ENCODE results near the gene DNMT3A.

The DNMT3A gene

DNA sequence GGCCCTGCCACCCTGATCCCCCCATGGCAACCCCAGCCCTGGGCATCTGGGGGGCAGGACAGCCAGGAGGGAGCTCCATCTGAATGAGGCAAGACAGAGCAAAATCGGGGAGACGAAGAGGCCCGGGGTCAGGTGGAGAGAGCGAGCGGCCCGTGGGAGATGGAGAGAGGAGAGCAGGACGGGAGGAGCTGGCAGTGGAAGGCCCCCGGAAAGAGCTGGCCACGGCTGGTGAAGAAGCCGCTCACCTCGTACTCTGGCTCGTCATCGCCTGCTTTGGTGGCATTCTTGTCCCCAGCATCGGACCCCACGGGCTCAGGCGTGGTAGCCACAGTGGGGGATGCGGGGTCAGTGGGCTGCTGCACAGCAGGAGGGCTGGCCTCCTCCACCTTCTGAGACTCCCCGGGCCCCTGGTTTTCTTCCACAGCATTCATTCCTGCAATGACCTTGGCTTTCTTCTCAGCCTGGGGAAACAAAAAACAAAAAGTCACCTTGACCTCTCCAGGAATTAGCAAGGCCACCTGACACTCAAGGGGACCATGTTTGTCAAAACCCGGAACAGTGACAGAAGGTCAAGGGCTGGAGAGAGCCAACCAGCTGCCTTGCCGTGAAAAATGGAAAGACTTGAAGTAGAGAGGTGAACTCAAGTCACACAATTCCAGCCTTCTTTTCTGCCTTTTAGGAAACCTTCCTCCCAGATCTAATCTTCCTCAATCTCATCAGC is 93.8 kb downstream of the DNMT3A start:
- no peak overlapping the region for H3K9ac ChIP-seq (ENCODE audit: low read length in 5 of 5)
- H3K36me3 ChIP-seq (ENCODE audit: control insufficient read depth in 5 of 5, insufficient read depth in 5 of 5, low read length in 5 of 5) = peaks cover 2 to 51% (median 50%) of the 10 kb centered on the region in 5 donors
- H3K4me3 ChIP-seq (ENCODE audit: low read depth in 1 of 5, low read length in 5 of 5) = no peak overlapping the region
- no peak overlapping the region for H3K27ac ChIP-seq (ENCODE audit: low read depth, low read length)
- no peaks in the 10 kb centered on the region for H3K27me3 ChIP-seq (ENCODE audit: control insufficient read depth in 5 of 5, insufficient read depth in 4 of 5, low read length in 5 of 5)
- H3K9me3 ChIP-seq (ENCODE audit: control insufficient read depth in 5 of 5, low read length in 5 of 5) = no peaks in the 10 kb centered on the region
- H3K4me1 ChIP-seq (ENCODE audit: control insufficient read depth in 5 of 5, insufficient read depth in 5 of 5, low read length in 5 of 5) = peaks cover 2 to 18% (median 13%) of the 10 kb centered on the region in 5 donors

DNA sequence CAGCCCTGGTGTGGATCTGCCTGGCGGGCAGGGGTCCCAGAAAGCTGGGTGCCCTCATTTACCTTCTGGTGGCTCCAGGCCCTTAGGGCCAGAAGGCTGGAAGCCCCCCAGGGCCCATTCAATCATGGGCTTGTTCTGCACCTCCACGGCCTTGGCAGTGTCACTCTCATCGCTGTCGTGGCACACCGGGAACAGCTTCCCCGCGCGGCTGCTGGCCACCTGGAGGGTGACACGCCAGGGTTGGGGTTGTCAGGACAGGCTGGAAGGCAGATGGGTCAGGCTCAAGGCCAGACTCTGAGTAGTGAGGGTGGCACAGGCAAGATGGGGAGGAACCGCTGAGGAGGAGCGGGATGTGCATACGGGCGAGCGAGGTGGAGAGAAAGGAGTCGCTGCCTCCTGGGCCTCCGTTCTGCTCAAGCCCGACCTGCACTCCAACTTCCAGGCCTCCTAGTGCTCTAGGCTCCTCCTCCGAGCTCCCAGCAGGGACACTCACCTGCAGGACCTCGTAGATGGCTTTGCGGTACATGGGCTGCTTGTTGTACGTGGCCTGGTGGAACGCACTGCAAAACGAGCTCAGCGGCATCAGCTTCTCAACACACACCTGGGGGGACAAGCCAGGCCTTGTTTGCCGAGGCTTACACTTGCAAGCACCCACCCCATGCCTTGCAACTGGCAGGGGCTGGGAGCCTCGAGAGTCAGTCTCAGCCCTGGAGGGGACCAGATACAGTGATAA is 95.0 kb downstream of the DNMT3A start:
- Histone ChIP-seq H3K27ac (ENCODE audit: low read depth, low read length) (no peak overlapping the region), H3K4me3 (ENCODE audit: low read depth in 1 of 5, low read length in 5 of 5) (no peak overlapping the region), H3K27me3 (ENCODE audit: control insufficient read depth in 5 of 5, insufficient read depth in 4 of 5, low read length in 5 of 5) (no peaks in the 10 kb centered on the region), H3K36me3 (ENCODE audit: control insufficient read depth in 5 of 5, insufficient read depth in 5 of 5, low read length in 5 of 5) (peaks cover 2 to 61% (median 60%) of the 10 kb centered on the region in 5 donors), H3K9me3 (ENCODE audit: control insufficient read depth in 5 of 5, low read length in 5 of 5) (no peaks in the 10 kb centered on the region), H3K4me1 (ENCODE audit: control insufficient read depth in 5 of 5, insufficient read depth in 5 of 5, low read length in 5 of 5) (peaks cover 2 to 10% (median 6%) of the 10 kb centered on the region in 5 donors), H3K9ac (ENCODE audit: low read length in 5 of 5) (no peak overlapping the region)

DNA sequence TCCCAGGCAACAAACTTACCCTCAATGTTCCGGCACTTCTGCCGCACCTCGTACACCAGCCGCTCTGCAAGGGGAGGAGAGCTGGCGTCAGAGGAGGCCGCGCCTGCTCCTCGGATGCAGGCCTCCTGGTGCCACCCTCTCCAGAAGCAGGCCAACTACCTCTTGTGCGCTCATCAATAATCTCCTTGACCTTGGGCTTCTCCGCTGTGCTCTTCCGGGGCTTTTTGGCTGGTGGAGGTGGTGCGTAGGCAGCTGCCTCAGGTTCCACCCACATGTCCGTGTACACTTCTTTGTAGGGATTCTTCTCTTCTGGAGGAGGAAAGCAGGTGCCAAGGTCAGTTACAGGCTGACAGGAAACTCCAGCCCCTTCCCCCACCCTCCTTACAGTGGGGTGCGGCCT is 95.7 kb downstream of the DNMT3A start:
- H3K27me3 ChIP-seq (ENCODE audit: control insufficient read depth in 5 of 5, insufficient read depth in 4 of 5, low read length in 5 of 5) = no peaks in the 10 kb centered on the region
- peaks cover 0 to 4% (median 0%) of the 10 kb centered on the region in 5 donors for H3K4me1 ChIP-seq (ENCODE audit: control insufficient read depth in 5 of 5, insufficient read depth in 5 of 5, low read length in 5 of 5)
- no peak overlapping the region for H3K27ac ChIP-seq (ENCODE audit: low read depth, low read length)
- no peaks in the 10 kb centered on the region for H3K9me3 ChIP-seq (ENCODE audit: control insufficient read depth in 5 of 5, low read length in 5 of 5)
- H3K36me3 ChIP-seq (ENCODE audit: control insufficient read depth in 5 of 5, insufficient read depth in 5 of 5, low read length in 5 of 5) = peaks cover 2 to 68% (median 67%) of the 10 kb centered on the region in 5 donors
- no peak overlapping the region for H3K9ac ChIP-seq (ENCODE audit: low read length in 5 of 5)
- no peak overlapping the region for H3K4me3 ChIP-seq (ENCODE audit: low read depth in 1 of 5, low read length in 5 of 5)

GRCh38 chr2:25245141-25245540 is 96.6 kb downstream of the DNMT3A start:
- Histone ChIP-seq H3K4me3 (ENCODE audit: low read depth in 1 of 5, low read length in 5 of 5) (no peak overlapping the region), H3K9me3 (ENCODE audit: control insufficient read depth in 5 of 5, low read length in 5 of 5) (no peaks in the 10 kb centered on the region), H3K9ac (ENCODE audit: low read length in 5 of 5) (no peak overlapping the region), H3K4me1 (ENCODE audit: control insufficient read depth in 5 of 5, insufficient read depth in 5 of 5, low read length in 5 of 5) (no peaks in the 10 kb centered on the region), H3K27ac (ENCODE audit: low read depth, low read length) (no peak overlapping the region), H3K27me3 (ENCODE audit: control insufficient read depth in 5 of 5, insufficient read depth in 4 of 5, low read length in 5 of 5) (no peaks in the 10 kb centered on the region), H3K36me3 (ENCODE audit: control insufficient read depth in 5 of 5, insufficient read depth in 5 of 5, low read length in 5 of 5) (peaks cover 2 to 77% (median 76%) of the 10 kb centered on the region in 5 donors)

DNA sequence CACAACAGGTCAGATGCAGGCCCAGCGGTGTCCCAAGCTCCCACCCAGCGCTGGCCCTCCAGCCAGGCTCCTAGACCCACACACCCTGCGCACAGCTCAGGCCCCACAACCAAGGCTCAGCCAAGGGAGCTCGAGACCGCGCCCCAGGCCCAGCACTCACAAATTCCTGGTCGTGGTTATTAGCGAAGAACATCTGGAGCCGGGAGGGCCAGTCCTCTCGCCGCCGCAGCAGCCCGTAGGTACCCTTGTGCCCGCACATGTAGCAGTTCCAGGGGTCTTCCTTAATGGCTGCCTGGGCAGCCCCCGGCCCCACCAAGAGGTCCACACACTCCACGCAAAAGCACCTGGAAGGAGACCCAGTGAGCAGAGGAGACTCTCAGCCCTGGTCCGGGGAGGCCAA is 97.7 kb downstream of the DNMT3A start:
- Histone ChIP-seq H3K4me3 (ENCODE audit: low read depth in 1 of 5, low read length in 5 of 5) (no peak overlapping the region), H3K9me3 (ENCODE audit: control insufficient read depth in 5 of 5, low read length in 5 of 5) (no peaks in the 10 kb centered on the region), H3K9ac (ENCODE audit: low read length in 5 of 5) (no peak overlapping the region), H3K27ac (ENCODE audit: low read depth, low read length) (no peak overlapping the region), H3K36me3 (ENCODE audit: control insufficient read depth in 5 of 5, insufficient read depth in 5 of 5, low read length in 5 of 5) (peaks cover 2 to 88% (median 87%) of the 10 kb centered on the region in 5 donors), H3K4me1 (ENCODE audit: control insufficient read depth in 5 of 5, insufficient read depth in 5 of 5, low read length in 5 of 5) (no peaks in the 10 kb centered on the region), H3K27me3 (ENCODE audit: control insufficient read depth in 5 of 5, insufficient read depth in 4 of 5, low read length in 5 of 5) (no peaks in the 10 kb centered on the region)

DNA sequence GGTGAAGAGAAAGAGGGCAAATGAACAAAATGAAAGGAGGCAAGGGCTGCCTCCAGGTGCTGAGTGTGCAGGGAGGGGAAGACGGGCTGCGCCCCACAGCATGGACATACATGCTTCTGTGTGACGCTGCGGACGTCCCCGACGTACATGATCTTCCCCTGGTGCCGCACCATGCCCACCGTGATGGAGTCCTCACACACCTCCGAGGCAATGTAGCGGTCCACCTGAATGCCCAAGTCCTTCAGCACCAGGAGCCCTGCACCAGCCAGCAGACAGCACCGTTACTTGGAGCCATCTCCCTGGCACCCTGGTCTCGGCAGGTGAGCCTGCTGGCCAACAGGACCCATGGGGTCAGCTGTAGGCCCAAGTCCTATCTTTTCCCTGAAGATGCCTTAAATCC is 100.3 kb downstream of the DNMT3A start:
- peaks cover 2 to 95% (median 87%) of the 10 kb centered on the region in 5 donors for H3K36me3 ChIP-seq (ENCODE audit: control insufficient read depth in 5 of 5, insufficient read depth in 5 of 5, low read length in 5 of 5)

GRCh38 chr2:25240636-25241035 is 101.1 kb downstream of the DNMT3A start:
- H3K27me3 ChIP-seq (ENCODE audit: control insufficient read depth in 5 of 5, insufficient read depth in 4 of 5, low read length in 5 of 5) = no peaks in the 10 kb centered on the region
- no peaks in the 10 kb centered on the region for H3K4me1 ChIP-seq (ENCODE audit: control insufficient read depth in 5 of 5, insufficient read depth in 5 of 5, low read length in 5 of 5)
- no peak overlapping the region for H3K9ac ChIP-seq (ENCODE audit: low read length in 5 of 5)
- no peak overlapping the region for H3K27ac ChIP-seq (ENCODE audit: low read depth, low read length)
- no peaks in the 10 kb centered on the region for H3K9me3 ChIP-seq (ENCODE audit: control insufficient read depth in 5 of 5, low read length in 5 of 5)
- peaks cover 2 to 89% (median 85%) of the 10 kb centered on the region in 5 donors for H3K36me3 ChIP-seq (ENCODE audit: control insufficient read depth in 5 of 5, insufficient read depth in 5 of 5, low read length in 5 of 5)
- no peak overlapping the region for H3K4me3 ChIP-seq (ENCODE audit: low read depth in 1 of 5, low read length in 5 of 5)

More for the DNA sequence above, 100.3 kb downstream of the DNMT3A start:
- H3K9ac ChIP-seq (ENCODE audit: low read length in 5 of 5) = no peak overlapping the region
- H3K4me3 ChIP-seq (ENCODE audit: low read depth in 1 of 5, low read length in 5 of 5) = no peak overlapping the region
- no peaks in the 10 kb centered on the region for H3K27me3 ChIP-seq (ENCODE audit: control insufficient read depth in 5 of 5, insufficient read depth in 4 of 5, low read length in 5 of 5)
- no peaks in the 10 kb centered on the region for H3K9me3 ChIP-seq (ENCODE audit: control insufficient read depth in 5 of 5, low read length in 5 of 5)
- no peaks in the 10 kb centered on the region for H3K4me1 ChIP-seq (ENCODE audit: control insufficient read depth in 5 of 5, insufficient read depth in 5 of 5, low read length in 5 of 5)
- H3K27ac ChIP-seq (ENCODE audit: low read depth, low read length) = no peak overlapping the region

GRCh38 chr2:25238920-25239319 is 102.8 kb downstream of the DNMT3A start:
- Histone ChIP-seq H3K36me3 (ENCODE audit: control insufficient read depth in 5 of 5, insufficient read depth in 5 of 5, low read length in 5 of 5) (peaks cover 3 to 89% (median 83%) of the 10 kb centered on the region in 5 donors), H3K9ac (ENCODE audit: low read length in 5 of 5) (no peak overlapping the region), H3K9me3 (ENCODE audit: control insufficient read depth in 5 of 5, low read length in 5 of 5) (no peaks in the 10 kb centered on the region), H3K4me3 (ENCODE audit: low read depth in 1 of 5, low read length in 5 of 5) (no peak overlapping the region), H3K27ac (ENCODE audit: low read depth, low read length) (no peak overlapping the region), H3K4me1 (ENCODE audit: control insufficient read depth in 5 of 5, insufficient read depth in 5 of 5, low read length in 5 of 5) (no peaks in the 10 kb centered on the region), H3K27me3 (ENCODE audit: control insufficient read depth in 5 of 5, insufficient read depth in 4 of 5, low read length in 5 of 5) (no peaks in the 10 kb centered on the region)

GRCh38 chr2:25237764-25238163 is 104.0 kb downstream of the DNMT3A start:
- Histone ChIP-seq H3K27ac (ENCODE audit: low read depth, low read length) (no peak overlapping the region), H3K9ac (ENCODE audit: low read length in 5 of 5) (no peak overlapping the region), H3K36me3 (ENCODE audit: control insufficient read depth in 5 of 5, insufficient read depth in 5 of 5, low read length in 5 of 5) (peaks cover 4 to 93% (median 86%) of the 10 kb centered on the region in 5 donors), H3K9me3 (ENCODE audit: control insufficient read depth in 5 of 5, low read length in 5 of 5) (no peaks in the 10 kb centered on the region), H3K4me3 (ENCODE audit: low read depth in 1 of 5, low read length in 5 of 5) (no peak overlapping the region), H3K4me1 (ENCODE audit: control insufficient read depth in 5 of 5, insufficient read depth in 5 of 5, low read length in 5 of 5) (no peaks in the 10 kb centered on the region), H3K27me3 (ENCODE audit: control insufficient read depth in 5 of 5, insufficient read depth in 4 of 5, low read length in 5 of 5) (no peaks in the 10 kb centered on the region)

DNA sequence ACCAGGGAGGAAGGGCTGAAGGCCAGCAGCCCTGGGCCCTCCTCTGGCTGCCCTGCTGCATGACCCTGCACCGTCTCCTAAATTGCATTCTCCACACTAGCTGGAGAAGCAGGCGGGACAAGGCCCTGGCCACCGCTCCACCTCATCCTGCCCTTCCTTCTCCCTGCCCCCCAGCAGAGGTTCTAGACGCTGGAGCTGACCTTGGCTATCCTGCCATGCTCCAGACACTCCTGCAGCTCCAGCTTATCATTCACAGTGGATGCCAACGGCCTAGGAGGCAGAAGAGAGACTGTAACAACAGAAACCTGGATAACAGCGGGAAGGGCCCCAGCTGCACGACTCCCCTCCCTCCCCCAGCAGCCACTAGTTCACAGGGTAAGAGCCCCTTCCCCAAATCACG is 105.0 kb downstream of the DNMT3A start:
- Histone ChIP-seq H3K36me3 (ENCODE audit: control insufficient read depth in 5 of 5, insufficient read depth in 5 of 5, low read length in 5 of 5) (peaks cover 4 to 94% (median 84%) of the 10 kb centered on the region in 5 donors), H3K4me1 (ENCODE audit: control insufficient read depth in 5 of 5, insufficient read depth in 5 of 5, low read length in 5 of 5) (no peaks in the 10 kb centered on the region)

More for the DNA sequence above, 105.0 kb downstream of the DNMT3A start:
- Histone ChIP-seq H3K4me3 (ENCODE audit: low read depth in 1 of 5, low read length in 5 of 5) (no peak overlapping the region), H3K27me3 (ENCODE audit: control insufficient read depth in 5 of 5, insufficient read depth in 4 of 5, low read length in 5 of 5) (no peaks in the 10 kb centered on the region), H3K27ac (ENCODE audit: low read depth, low read length) (no peak overlapping the region), H3K9me3 (ENCODE audit: control insufficient read depth in 5 of 5, low read length in 5 of 5) (no peaks in the 10 kb centered on the region), H3K9ac (ENCODE audit: low read length in 5 of 5) (no peak overlapping the region)

Data from subcutaneous abdominal adipose tissue (tissue), 5 donors.